ENCODE measurements around the gene DHRS3.

The DHRS3 gene

GRCh38 chr1:12644237-12644636, 26.2 kb upstream of the DHRS3 start:
- H3K27ac ChIP-seq = no peak overlapping the region
- TF ChIP-seq, protein P1, sequence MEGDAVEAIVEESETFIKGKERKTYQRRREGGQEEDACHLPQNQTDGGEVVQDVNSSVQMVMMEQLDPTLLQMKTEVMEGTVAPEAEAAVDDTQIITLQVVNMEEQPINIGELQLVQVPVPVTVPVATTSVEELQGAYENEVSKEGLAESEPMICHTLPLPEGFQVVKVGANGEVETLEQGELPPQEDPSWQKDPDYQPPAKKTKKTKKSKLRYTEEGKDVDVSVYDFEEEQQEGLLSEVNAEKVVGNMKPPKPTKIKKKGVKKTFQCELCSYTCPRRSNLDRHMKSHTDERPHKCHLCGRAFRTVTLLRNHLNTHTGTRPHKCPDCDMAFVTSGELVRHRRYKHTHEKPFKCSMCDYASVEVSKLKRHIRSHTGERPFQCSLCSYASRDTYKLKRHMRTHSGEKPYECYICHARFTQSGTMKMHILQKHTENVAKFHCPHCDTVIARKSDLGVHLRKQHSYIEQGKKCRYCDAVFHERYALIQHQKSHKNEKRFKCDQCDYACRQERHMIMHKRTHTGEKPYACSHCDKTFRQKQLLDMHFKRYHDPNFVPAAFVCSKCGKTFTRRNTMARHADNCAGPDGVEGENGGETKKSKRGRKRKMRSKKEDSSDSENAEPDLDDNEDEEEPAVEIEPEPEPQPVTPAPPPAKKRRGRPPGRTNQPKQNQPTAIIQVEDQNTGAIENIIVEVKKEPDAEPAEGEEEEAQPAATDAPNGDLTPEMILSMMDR (conservative IDR thresholded peaks at IDR 0.05) = no peak

GRCh38 chr1:12643785-12644184, 25.8 kb upstream of the DHRS3 start, which contains the start of gene AADACL4:
Gene AADACL4, plus strand, starts transcription at chr1:12644085. Its CDS starts 462 bp downstream, at chr1:12644547.
- TF ChIP-seq, protein P1 (conservative IDR thresholded peaks at IDR 0.05) = no peak
- no peak within 1 kb of the TSS for H3K27ac ChIP-seq

GRCh38 chr1:12643079-12643478, 25.1 kb upstream of the DHRS3 start:
- TF ChIP-seq, protein P1 (conservative IDR thresholded peaks at IDR 0.05) = no peak
- H3K27ac ChIP-seq = no peak overlapping the region

- TF ChIP-seq, protein P1 (conservative IDR thresholded peaks at IDR 0.05) = no peak
- no peak overlapping the region for H3K27ac ChIP-seq
These were observed 22.9 kb upstream of the DHRS3 start for GRCh38 chr1:12640958-12641272.

DNA sequence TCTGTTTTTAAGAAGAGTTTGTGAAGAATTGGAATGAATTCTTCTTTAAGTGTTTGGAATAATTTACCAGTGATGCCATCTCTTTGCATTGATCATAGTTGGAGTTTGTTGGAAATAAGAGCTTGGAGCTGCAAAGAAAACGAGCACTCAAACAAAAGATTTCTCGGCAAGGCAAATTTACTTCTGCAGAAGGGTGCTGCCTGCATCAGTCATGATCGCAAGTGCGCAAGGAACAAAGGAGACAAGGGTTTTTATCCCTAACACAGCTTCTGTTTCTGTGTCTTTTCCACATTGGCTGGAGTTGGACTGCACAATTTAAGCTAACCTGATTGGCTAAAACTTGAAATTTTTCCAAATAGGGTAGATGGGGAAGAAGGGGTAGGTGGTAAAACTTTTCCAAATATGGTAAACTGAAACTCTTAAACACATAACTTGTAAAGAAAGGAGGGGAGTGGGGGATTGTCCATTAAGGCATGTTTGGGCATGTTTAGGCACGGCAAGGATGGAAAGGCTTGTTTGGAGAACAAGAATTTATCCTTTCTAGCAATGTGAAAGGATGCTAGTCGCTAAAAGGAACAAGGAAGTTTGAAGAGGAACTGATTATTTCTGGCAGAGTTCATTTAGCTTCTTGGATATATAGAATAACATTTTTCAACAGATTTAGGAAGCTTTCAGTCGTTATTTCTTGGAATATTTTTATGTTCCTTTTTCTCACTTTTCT, 22.4 kb upstream of the DHRS3 start:
- TF ChIP-seq, protein P1 (conservative IDR thresholded peaks at IDR 0.05) = no peak
- H3K27ac ChIP-seq = no peak overlapping the region

DNA sequence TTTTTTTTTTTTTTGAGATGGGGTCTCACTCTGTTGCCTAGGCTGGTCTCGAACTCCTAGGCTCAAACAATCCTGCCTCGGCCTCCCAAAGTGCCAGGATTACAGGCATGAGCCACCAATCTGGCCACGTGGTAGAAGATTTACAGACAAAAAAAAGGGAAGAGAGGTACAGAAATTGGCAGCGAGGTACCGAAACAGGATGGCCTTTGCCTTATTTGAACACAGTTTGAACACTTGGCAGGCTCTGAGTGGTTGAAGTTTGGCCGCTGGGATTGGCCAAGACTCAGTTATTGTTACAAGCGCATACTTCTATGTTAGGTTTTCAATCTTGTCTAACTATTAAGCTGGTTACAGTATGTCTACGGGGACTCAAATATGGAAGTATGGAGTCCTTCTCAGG, 19.7 kb upstream of the DHRS3 start:
- no peak overlapping the region for H3K27ac ChIP-seq
- TF ChIP-seq, protein P1 (conservative IDR thresholded peaks at IDR 0.05) = no peak

- TF ChIP-seq, protein P1 (conservative IDR thresholded peaks at IDR 0.05) = no peak
- H3K27ac ChIP-seq = no peak overlapping the region
These were observed 18.3 kb upstream of the DHRS3 start for GRCh38 chr1:12636098-12636950.
